Stimulated activated effector memory CD8-positive, alpha-beta T cell treated with anti-CD3 and anti-CD28 coated beads, Interleukin-12 subunit alpha, Interleukin-12 subunit beta, amount 100 ng/mL, for 72 hours (primary cell): ENCODE data around the gene RABIF.
"Not testable (repeated sequence)": the region's sequence is repeated elsewhere in the genome, so short reads cannot be mapped to it uniquely, and the experiment has no call there.

ENCODE experiments used
- ATAC-seq: fragments of 150-1000 bp; cut with Tn5 transposase; 2 replicates; pipeline ENCODE4 v1.10.0; 2021
- DNase-seq, 2 donors: peaks; one replicate each; pipeline ENCODE4 v3.0.0; 2021 to 2022; ENCODE audit warnings: low spot score in 2 of 2
- H3K27ac Mint-ChIP-seq: one replicate; pipeline ENCODE4 v1.8.0; 2022; ENCODE audit warnings: mild to moderate bottlenecking, mixed read lengths
- H3K36me3 Mint-ChIP-seq: one replicate; pipeline ENCODE4 v1.8.0; 2022; ENCODE audit warnings: mild to moderate bottlenecking, mixed read lengths
- H3K4me1 Mint-ChIP-seq: one replicate; pipeline ENCODE4 v1.8.0; 2022; ENCODE audit warnings: mixed read lengths
- H3K4me3 Mint-ChIP-seq: one replicate; pipeline ENCODE4 v1.8.0; 2022; ENCODE audit warnings: mild to moderate bottlenecking, mixed read lengths
- H3K9me3 Mint-ChIP-seq: one replicate; pipeline ENCODE4 v1.8.0; 2022; ENCODE audit warnings: mixed read lengths

The RABIF gene

DNA sequence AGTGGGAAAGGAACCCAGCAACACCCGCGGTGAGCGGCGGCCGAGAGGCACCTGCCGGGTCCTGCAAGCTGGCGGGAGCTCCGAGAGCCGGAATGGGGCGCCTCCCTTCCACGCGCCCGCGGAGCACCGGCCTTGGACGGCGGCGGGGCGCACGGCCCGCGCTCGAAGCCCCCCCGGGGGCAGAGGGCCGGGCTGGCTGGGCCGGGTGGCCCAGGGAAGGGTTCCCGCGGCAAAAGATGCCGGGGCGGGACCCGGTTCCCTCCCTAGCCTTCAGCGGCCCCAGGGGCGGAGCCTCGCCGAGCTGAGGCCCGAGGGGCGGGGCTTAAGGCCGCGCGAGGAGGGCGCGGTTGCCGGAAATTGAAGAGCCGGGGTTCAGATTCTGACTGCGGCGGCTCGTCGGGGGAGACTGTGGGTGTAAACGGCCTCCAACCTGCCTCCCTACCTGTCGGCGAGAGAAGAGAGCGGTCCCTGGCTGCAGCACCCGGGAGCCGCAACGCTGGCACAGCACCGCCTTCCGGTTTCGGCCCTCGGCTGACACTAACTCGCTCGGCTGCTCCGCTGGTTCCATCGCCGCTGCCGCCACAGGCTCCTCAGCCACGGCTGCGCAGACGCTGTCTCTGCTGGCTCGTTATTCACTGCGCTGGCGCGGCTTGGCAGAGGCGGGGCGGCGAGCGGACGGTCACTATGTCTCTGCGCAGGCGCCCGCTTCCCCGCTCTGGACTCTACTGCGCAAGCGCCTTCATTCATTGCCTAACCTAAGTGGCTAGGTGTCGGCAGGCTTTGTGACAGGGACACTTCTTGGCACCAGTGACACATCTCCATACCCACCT is at the start of gene RABIF:
Gene RABIF (minus strand): TSS at position 619 of the 830 bp plus-strand sequence. CDS start 51 bp downstream, at position 568.
- Mint-ChIP-seq H3K9me3 (no peaks in the 10 kb centered on the region), H3K27ac (peak within 1 kb of the TSS; percentile 82), H3K4me3 (peak within 1 kb of the TSS; percentile 78), H3K36me3 (peaks cover 47% of the 10 kb centered on the region), H3K4me1 (peaks cover 6% of the 10 kb centered on the region)
- DNase-seq = peak; percentile 90 to 97
- ATAC-seq = peak; percentile 95

DNA sequence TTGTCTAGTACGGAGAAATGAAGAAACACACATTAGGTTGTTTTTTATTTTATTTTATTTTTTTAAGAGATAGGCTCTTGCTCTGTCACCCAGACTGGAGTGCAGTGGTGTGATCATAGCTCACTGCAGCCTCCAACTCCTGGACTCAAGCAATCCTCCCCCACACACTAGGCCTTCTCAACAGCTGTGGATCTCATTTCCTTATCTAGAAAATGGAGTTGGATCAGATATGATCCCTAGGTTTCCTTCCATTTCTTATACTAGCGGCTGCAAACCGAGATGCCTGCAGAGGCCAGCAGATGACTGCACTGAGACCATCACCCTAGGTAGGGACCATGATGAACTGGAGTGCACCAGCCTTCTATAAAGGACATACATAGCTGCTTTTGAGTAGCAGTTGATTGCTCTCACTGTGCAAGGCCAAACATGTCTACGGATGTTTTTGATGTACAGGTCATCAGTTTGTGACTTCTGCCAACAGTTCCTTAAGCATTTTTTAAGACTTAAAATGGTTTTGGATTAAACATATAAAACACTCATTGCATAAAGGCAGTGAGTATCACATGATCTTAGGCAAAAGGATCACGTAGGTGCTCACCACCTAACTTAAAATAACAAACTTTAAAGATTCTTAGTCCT is 49.5 kb upstream of the RABIF start:
- H3K9me3 Mint-ChIP-seq = no peaks in the 10 kb centered on the region
- DNase-seq (no peak), ATAC-seq (no peak)
- H3K4me3 Mint-ChIP-seq = no peak overlapping the region
- H3K36me3 Mint-ChIP-seq = peaks cover 44% of the 10 kb centered on the region
- peaks cover 7% of the 10 kb centered on the region for H3K4me1 Mint-ChIP-seq
- H3K27ac Mint-ChIP-seq = no peak overlapping the region

DNA sequence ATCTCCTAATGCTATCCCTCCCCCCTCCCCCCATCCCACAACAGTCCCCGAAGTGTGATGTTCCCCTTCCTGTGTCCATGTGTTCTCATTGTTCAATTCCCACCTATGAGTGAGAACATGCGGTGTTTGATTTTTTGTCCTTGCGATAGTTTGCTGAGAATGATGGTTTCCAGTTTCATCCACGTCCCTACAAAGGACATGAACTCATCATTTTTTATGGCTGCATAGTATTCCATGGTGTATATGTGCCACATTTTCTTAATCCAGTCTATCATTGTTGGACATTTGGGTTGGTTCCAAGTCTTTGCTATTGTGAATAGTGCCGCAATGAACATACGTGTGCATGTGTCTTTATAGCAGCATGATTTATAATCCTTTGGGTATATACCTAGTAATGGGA is 47.5 kb upstream of the RABIF start:
- not testable (repeated sequence) for H3K27ac Mint-ChIP-seq, H3K4me3 Mint-ChIP-seq, H3K9me3 Mint-ChIP-seq, H3K4me1 Mint-ChIP-seq, DNase-seq, ATAC-seq
- H3K36me3 Mint-ChIP-seq = peaks cover 24% of the 10 kb centered on the region

DNA sequence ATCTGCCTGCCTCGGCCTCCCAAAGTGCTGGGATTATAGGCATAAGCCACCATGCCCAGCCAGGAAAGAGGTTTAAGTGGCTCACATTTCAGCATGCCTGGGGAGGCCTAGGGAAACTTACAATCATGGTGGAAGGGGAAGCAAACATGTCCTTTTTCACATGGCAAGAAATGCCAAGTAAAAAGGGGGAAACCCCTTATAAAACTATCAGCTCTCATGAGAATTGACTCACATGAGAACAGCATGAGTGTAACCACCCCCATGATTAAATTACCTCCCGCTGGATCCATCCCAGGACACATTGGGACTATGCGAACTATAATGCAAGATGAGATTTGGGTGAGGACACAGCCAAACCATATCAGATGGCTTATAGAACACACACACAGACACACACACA is 46.9 kb upstream of the RABIF start:
- Mint-ChIP-seq H3K4me3 (no peak overlapping the region), H3K9me3 (no peaks in the 10 kb centered on the region), H3K36me3 (peaks cover 19% of the 10 kb centered on the region), H3K4me1 (peaks cover 9% of the 10 kb centered on the region), H3K27ac (no peak overlapping the region)
- no peak for ATAC-seq
- DNase-seq = no peak

DNA sequence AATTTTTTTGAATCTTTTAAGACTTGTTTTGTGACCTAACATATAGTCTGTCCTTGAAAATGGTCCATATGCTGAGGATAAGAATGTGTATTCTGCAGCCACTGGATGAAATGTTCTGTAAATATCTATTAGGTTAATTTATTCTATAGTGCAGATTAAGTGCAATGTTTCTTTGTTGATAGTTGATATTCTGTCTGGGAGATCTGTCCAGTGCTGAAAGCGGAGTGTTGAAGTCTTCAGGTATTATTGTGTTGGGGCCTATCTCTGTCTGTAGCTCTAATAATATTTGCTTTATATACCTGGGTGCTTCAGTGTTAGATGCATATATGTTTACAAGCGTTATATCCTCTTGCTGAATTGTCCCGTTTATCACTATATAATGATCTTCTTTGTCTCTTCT is 45.8 kb upstream of the RABIF start:
- no peaks in the 10 kb centered on the region for H3K9me3 Mint-ChIP-seq
- peaks cover 8% of the 10 kb centered on the region for H3K36me3 Mint-ChIP-seq
- H3K27ac Mint-ChIP-seq = no peak overlapping the region
- no peak overlapping the region for H3K4me3 Mint-ChIP-seq
- ATAC-seq (no peak), DNase-seq (no peak)
- peaks cover 9% of the 10 kb centered on the region for H3K4me1 Mint-ChIP-seq

DNA sequence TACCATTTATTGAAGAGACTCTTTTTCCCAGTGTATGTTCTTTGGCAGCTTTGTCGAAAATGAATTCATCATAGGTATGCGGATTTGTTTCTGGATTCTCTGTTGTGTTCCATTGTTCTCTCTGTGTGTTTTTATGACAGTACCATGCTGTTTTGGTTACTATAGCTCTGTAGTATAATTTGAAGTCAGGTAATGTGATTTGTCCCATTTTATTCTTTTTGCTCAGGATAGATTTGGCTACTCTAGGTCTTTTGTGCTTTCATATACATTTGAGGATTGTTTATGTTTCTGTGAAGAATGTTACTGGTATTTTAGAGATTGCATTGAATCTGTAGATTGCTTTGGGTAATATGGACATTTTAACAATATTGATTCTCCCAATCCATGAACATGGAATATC is 43.5 kb upstream of the RABIF start:
- H3K4me3 Mint-ChIP-seq = no peak overlapping the region
- no peaks in the 10 kb centered on the region for H3K36me3 Mint-ChIP-seq
- H3K4me1 Mint-ChIP-seq = peaks cover 9% of the 10 kb centered on the region
- DNase-seq = no peak
- no peak for ATAC-seq
- H3K27ac Mint-ChIP-seq = no peak overlapping the region
- H3K9me3 Mint-ChIP-seq = no peaks in the 10 kb centered on the region

DNA sequence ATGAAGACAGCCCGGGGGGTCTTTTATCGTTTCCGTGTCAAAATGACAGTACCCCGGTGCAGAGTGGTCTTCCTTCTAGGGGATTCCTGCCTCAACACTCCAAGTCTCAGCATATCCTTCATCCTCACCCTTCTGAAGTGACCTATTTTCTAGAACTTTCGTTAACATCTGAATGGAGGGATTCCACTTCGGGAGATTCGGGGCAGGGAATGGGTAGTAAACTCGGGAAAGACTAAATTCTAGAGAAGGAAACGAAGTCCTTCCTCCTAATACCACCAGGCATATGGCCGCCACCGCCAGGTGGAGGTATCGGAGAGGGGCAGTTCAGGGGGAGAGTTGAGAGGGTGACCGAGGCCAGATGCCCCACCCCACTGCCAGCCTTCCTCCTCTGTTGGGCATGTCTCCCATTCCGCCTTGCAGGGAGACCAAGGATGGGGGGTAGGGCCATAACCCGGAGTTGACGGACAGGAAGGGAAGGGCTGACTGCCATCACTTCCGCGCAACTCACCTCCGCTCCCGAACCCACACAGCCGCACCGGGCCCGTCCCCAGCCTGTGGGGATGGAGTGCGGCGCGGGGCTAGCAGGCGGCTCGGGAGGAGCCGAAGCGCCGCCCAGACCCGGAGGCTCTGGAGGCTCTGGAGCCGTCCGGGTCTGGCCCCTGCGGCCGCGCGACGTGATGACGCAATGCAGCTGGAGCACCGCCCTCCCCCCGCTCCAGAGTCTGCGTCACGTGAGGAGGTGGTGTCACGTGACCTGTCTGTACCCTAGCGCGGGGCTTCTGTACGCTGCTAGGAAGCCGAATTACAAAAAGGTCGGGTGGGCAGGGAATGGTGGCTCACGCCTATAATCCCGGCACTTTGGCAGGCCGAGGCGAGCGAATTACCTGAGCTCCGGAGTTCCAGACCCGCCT is 37.9 kb upstream of the RABIF start, which contains the start of gene KLHL12:
Gene KLHL12 (minus strand): TSS at position 654 of the 911 bp plus-strand sequence. CDS start 2,072 bp downstream, outside the sequence.
- peak; percentile 90 to 97 for DNase-seq
- H3K9me3 Mint-ChIP-seq = no peaks in the 10 kb centered on the region
- peak; percentile 98 for ATAC-seq
- peak within 1 kb of the TSS; percentile 87 for H3K4me3 Mint-ChIP-seq
- H3K36me3 Mint-ChIP-seq = peaks cover 44% of the 10 kb centered on the region
- peak within 1 kb of the TSS; percentile 89 for H3K27ac Mint-ChIP-seq
- H3K4me1 Mint-ChIP-seq = peaks cover 11% of the 10 kb centered on the region

DNA sequence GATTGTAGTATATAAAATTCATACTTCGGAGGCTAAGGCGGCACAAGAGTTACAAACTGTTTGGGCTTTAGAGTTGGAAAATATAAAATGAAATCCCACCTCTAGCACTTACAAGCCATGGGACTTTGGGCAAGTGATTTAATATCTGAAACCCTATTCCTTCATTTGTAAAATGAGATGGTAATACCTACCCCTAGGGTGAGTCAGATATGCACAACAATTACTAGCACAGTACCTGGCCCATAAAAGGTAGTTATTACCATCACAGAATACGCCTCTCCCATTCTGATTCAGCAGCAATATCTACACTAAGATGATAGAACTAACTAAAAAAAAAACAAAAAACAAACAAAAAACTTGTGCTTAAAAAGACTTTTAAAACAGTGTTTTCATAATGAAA is 34.6 kb upstream of the RABIF start:
- peaks cover 72% of the 10 kb centered on the region for H3K36me3 Mint-ChIP-seq
- no peak for ATAC-seq
- H3K27ac Mint-ChIP-seq = peak overlapping the region; percentile 43
- H3K4me3 Mint-ChIP-seq = no peak overlapping the region
- peaks cover 11% of the 10 kb centered on the region for H3K4me1 Mint-ChIP-seq
- no peaks in the 10 kb centered on the region for H3K9me3 Mint-ChIP-seq
- DNase-seq = no peak

DNA sequence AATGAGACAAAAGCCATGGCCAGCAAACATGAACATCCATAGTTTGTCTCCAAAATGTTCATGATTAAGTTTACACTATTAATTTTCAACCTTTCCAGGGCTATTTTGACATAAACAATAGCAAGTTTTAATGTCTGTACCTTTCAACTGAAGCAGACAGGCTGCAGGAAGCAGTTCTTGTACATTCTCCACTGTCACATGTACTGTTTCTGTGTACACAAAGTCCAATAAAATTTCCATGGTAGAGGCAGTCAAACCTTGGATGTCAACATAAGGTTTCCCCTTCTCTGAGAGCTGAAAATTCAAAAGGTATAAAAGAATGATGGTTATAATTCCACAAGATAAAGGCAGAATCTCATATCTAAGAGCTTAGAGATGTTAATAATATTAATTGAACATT is 30.7 kb upstream of the RABIF start:
- no peak for ATAC-seq
- Mint-ChIP-seq H3K4me1 (no peaks in the 10 kb centered on the region), H3K36me3 (peaks cover 94% of the 10 kb centered on the region), H3K4me3 (no peak overlapping the region), H3K27ac (no peak overlapping the region), H3K9me3 (no peaks in the 10 kb centered on the region)
- no peak for DNase-seq

DNA sequence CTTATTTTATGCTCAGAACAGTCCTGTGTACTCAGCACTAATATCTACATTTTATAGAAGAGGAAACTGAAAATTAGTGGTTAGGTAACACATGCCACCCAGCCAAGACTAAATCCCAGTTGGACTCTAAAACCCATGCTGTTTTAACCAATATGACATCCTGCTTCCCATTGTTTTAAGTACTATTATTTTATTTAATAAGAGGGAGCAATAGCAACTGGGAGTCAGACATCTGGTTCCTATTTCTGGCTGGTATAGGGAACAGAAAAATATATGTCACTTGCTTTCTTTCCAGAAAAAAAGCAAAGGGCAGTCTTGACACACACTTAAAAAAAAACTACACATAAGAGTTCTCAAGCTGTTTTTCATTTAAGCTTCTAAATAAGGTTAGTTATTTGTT is 26.2 kb upstream of the RABIF start:
- no peak overlapping the region for H3K27ac Mint-ChIP-seq
- no peaks in the 10 kb centered on the region for H3K9me3 Mint-ChIP-seq
- H3K4me1 Mint-ChIP-seq = peaks cover 14% of the 10 kb centered on the region
- H3K4me3 Mint-ChIP-seq = no peak overlapping the region
- no peak for DNase-seq
- H3K36me3 Mint-ChIP-seq = peaks cover 96% of the 10 kb centered on the region
- ATAC-seq = no peak

DNA sequence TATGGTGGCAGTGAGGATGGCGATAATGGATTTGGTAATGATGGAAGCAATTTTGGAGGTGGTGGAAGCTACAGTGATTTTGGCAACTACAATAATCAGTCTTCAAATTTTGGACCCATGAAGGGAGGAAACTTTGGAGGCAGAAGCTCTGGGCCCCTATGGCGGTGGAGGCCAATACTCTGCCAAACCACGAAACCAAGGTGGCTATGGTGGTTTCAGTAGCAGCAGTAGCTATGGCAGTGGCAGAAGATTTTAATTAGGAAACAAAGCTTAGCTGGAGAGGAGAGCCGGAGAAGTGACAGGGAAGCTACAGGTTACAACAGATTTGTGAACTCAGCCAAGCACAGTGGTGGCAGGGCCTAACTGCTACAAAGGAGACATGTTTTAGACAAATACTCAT is 23.5 kb upstream of the RABIF start:
- not testable (repeated sequence) for ATAC-seq, DNase-seq, H3K9me3 Mint-ChIP-seq, H3K4me3 Mint-ChIP-seq
- peaks cover 14% of the 10 kb centered on the region for H3K4me1 Mint-ChIP-seq
- H3K27ac Mint-ChIP-seq = peak overlapping the region; percentile 63
- peaks cover 99% of the 10 kb centered on the region for H3K36me3 Mint-ChIP-seq

DNA sequence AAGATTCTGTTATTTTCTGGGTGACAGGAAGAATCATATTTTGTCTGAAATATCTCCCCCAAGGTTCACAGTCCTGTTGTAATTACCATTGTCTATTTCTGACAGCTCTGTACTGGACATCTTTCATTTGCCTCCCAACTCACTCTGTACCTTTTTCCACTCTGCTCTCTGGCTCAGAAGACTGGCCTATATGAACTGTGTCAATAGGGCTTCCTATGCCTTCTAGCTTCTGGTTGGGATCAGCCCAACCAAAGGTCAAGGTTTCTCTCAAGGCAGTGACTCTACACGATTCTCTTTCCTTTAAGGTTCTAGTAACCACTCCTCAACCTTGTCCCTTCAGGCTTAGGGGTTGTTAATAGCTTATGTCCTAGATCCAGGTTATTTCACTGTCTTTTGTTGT is 20.5 kb upstream of the RABIF start:
- H3K36me3 Mint-ChIP-seq = peaks cover 95% of the 10 kb centered on the region
- peaks cover 14% of the 10 kb centered on the region for H3K4me1 Mint-ChIP-seq
- H3K27ac Mint-ChIP-seq = no peak overlapping the region
- H3K4me3 Mint-ChIP-seq = no peak overlapping the region
- no peaks in the 10 kb centered on the region for H3K9me3 Mint-ChIP-seq
- ATAC-seq (no peak), DNase-seq (no peak)

DNA sequence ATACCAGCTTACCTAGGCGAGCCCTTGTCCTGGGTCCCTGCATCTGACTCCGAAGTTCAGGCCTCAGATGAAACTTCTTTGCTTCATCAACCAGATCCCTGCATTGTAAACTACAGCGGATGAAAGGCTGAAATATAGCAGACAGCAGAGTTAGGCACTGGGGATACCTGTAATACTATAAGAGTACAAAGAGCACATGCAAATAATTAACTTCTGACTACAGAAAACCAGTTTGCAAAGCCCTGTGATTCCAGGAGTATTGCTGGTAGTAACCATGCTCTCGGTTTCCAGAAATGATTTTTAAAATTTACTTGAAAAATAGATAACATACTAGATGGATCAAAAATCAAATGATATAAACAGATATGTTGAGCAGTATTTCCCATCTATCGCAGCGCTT is 20.0 kb upstream of the RABIF start:
- H3K4me1 Mint-ChIP-seq = peaks cover 14% of the 10 kb centered on the region
- H3K9me3 Mint-ChIP-seq = no peaks in the 10 kb centered on the region
- ATAC-seq (no peak), DNase-seq (no peak)
- no peak overlapping the region for H3K27ac Mint-ChIP-seq
- peaks cover 95% of the 10 kb centered on the region for H3K36me3 Mint-ChIP-seq
- no peak overlapping the region for H3K4me3 Mint-ChIP-seq

DNA sequence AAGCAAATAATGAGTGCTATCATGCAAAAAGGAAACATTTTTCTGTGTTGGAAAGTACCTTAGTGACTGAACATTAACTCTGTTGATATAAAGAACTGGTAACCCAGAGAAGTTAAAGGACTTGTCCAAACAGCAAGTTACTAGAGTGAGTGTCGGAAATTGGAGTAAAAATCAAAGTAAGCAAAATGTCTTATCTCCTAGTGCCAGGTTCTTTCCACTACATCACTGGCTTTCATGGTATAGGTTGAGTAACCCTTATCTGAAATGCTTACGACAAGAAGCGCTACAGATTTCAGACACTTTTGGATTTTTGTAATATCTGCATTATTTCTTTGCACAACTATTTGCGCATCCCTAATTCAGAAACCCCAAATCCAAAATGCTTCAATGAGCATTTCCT is 16.4 kb upstream of the RABIF start:
- H3K27ac Mint-ChIP-seq = no peak overlapping the region
- no peaks in the 10 kb centered on the region for H3K9me3 Mint-ChIP-seq
- no peak for ATAC-seq
- H3K4me3 Mint-ChIP-seq = no peak overlapping the region
- H3K36me3 Mint-ChIP-seq = peaks cover 95% of the 10 kb centered on the region
- DNase-seq = no peak
- H3K4me1 Mint-ChIP-seq = no peaks in the 10 kb centered on the region

DNA sequence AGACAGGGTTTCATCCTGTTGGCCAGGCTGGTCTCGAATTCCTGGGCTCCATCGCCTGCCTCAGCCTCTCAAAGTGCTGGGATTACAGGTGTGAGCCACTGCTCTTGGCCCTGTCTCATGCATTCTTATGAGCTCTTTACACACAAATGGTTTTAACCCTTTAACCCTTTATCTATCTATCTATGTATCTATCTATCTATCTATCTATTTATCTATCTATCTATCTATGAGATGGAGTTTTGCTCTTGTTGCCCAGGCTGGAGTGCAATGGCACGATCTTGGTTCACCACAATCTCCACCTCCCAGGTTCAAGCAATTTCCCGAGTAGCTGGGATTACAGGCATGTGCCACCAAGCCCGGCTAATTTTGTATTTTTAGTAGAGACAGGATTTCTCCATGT is 14.9 kb upstream of the RABIF start:
- peaks cover 95% of the 10 kb centered on the region for H3K36me3 Mint-ChIP-seq
- DNase-seq, ATAC-seq, H3K27ac Mint-ChIP-seq, H3K4me3 Mint-ChIP-seq, H3K4me1 Mint-ChIP-seq, H3K9me3 Mint-ChIP-seq: not testable (repeated sequence)
